Mammary epithelial cell (primary cell): Measurements from ENCODE around the gene OR6C65.
"Not testable (repeated sequence)": the region's sequence is repeated elsewhere in the genome, so short reads cannot be mapped to it uniquely, and the experiment has no call there.

ENCODE experiments used
- EZH2 ChIP-seq: IDR thresholded peaks from 2 replicates; pipeline ENCODE4 v1.6.1; 2012; ENCODE audit warnings: low read length, inconsistent platforms, borderline replicate concordance
- TF ChIP-seq, protein P1 (sequence below), 2 donors: IDR thresholded peaks in 1 of 2; conservative IDR thresholded peaks in 1 of 2; 2 replicates each; pipeline ENCODE4 v1.5.1; 2011 to 2012; ENCODE audit warnings: inconsistent platforms in 2 of 2, low read length in 2 of 2, mild to moderate bottlenecking in 2 of 2, control low read depth in 1 of 2, low read depth in 1 of 2; ENCODE audit not compliant: insufficient read depth in 1 of 2; ENCODE audit errors: extremely low read depth in 1 of 2

DNA sequence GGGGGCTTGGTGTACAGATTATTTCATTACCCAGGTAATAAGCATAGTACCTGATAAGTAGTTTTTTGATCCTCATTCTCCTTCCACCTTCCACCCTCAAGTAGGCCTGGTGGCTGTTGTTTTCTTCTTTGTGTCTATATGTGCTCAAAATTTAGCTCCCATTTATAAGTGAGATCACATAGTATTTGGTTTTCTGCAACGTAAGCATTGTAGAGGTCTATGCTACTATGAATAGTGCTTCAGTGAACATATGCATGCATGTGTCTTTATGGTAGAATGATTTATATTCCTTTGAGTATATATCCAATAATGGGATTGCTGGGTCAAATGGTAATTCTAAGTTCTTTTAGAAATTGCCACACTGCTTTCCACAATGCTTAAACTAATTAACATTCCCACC is 8.8 kb downstream of the OR6C65 start:
- TF ChIP-seq, protein P1, sequence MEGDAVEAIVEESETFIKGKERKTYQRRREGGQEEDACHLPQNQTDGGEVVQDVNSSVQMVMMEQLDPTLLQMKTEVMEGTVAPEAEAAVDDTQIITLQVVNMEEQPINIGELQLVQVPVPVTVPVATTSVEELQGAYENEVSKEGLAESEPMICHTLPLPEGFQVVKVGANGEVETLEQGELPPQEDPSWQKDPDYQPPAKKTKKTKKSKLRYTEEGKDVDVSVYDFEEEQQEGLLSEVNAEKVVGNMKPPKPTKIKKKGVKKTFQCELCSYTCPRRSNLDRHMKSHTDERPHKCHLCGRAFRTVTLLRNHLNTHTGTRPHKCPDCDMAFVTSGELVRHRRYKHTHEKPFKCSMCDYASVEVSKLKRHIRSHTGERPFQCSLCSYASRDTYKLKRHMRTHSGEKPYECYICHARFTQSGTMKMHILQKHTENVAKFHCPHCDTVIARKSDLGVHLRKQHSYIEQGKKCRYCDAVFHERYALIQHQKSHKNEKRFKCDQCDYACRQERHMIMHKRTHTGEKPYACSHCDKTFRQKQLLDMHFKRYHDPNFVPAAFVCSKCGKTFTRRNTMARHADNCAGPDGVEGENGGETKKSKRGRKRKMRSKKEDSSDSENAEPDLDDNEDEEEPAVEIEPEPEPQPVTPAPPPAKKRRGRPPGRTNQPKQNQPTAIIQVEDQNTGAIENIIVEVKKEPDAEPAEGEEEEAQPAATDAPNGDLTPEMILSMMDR (conservative IDR thresholded peaks at IDR 0.05 in 1 of 2, IDR thresholded peaks at IDR 0.05 in 1 of 2; ENCODE audit: extremely low read depth in 1 of 2, insufficient read depth in 1 of 2, low read depth in 1 of 2, low read length in 2 of 2), result not testable (repeated sequence)
- not testable (repeated sequence) for TF ChIP-seq EZH2
